HG02840 (cell line): ENCODE data around the gene CPB2.

Experiments used
- ATAC-seq: cut with Tn5 transposase; IDR thresholded peaks from one replicate; pipeline ENCODE4 v1.9.1; 2021; ENCODE audit warnings: mild to moderate bottlenecking, moderate library complexity, moderate number of reproducible peaks; ENCODE audit not compliant: unreplicated experiment, low FRiP score

Gene CPB2, protein sequence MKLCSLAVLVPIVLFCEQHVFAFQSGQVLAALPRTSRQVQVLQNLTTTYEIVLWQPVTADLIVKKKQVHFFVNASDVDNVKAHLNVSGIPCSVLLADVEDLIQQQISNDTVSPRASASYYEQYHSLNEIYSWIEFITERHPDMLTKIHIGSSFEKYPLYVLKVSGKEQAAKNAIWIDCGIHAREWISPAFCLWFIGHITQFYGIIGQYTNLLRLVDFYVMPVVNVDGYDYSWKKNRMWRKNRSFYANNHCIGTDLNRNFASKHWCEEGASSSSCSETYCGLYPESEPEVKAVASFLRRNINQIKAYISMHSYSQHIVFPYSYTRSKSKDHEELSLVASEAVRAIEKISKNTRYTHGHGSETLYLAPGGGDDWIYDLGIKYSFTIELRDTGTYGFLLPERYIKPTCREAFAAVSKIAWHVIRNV

DNA sequence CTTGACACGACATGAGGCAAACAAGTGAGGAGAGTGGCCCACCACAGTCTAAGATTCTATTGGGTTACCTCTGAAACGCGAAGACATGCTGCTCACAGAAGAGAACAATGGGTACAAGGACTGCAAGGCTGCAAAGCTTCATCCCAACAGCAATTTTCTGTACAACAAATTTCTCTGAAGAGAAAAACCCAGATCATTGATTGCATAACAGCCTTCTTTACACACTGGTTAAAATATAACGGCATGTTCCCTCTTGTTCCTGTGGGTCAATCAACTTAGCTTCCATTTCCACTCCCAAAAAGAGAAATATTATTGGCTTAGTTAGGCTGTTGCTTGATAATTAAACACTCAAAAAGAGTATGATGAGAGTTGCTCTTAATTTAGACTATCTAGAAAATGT is at the start of gene CPB2:
TSS of gene CPB2 (minus strand) at position 166 of the 400 bp plus-strand sequence. CDS start at position 142, 24 bp downstream.
- no peak for ATAC-seq

DNA sequence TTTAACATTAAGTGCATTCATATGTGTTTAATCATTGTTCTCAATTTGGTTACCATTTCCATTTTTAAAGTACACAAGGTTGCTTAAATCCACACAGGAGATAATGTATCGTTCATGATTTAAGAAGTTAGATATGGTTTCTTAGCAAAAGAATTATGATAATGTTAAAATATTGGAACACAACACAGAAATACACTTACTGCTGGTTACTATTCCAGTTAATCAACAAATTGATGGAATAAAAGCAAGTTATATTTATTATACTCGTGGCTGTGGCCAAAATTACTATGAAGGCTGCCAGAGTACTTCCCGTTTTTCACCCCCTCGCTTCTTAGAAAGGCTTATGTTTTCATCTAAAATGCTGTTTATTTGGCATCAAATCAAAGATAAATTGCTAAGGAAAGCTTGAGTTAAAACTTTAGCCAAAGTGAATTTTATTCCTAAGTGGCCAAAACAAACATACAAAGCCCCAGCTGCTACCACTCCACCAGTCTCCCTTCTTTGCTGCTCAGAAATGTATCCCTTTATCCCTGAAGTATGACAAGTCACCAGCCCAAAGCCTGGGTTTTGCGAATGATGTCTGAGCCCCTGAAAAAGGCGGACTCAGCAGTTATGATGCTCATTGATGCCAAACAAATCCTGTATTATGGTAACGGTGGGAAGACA is 49.4 kb upstream of the CPB2 start:
- no peak for ATAC-seq

DNA sequence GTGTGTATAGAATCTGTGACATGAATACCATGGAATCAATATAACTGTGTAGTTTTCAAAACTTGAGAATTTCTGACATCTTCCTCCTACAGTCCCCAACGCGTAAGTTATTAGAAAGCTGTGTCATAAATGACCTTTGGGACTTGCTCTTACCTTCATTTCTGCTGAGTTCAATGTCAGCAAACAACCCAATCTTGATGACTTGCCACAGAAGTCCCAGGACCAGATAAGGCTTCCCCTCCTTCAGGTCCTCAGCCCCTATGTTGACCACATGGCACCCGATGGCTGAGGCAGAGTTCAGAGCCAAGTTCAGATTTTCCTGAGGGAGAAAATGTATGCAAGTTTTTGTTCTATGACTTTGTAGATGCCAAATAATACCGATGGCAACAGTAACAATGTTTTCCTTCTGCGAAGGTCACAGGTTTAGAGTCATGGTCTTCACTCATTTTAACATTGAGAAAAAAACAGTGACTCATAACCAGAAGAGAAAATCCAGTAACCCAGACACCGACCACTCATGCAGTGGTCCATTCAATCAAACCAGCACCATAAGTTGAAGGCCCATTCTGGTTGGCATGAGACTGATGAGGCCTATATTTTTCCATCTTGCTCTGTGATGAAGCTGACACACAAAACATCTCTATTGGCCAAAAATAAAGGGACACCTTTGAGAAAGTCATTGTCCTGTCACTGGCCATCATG is 47.9 kb upstream of the CPB2 start:
- no peak for ATAC-seq

DNA sequence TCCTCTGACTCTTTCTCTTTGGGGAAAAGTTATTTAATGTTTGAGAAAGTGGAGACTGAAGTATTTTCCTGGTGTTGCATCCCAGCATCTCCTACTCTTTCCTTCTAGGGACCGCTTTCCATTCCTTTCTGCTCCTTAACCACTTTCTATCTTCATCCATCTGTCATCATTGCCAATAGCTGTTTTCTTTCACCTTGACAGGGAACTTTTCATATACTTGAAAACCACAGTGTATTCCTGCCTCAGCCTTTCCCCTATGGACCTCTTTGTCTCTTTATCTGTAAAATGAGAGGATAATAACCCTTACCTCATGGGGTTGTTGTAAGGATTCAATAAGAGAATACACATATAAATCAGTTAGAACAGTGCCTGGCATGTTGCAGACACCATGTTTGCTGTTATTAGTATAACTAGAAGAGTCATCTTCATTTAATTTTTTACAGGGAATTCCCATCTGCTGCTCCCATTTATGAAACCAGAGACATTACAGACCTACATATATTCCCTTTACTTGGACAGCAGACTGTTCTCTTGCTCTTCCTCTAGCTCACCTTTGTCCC is 45.4 kb upstream of the CPB2 start:
- ATAC-seq, result no peak

DNA sequence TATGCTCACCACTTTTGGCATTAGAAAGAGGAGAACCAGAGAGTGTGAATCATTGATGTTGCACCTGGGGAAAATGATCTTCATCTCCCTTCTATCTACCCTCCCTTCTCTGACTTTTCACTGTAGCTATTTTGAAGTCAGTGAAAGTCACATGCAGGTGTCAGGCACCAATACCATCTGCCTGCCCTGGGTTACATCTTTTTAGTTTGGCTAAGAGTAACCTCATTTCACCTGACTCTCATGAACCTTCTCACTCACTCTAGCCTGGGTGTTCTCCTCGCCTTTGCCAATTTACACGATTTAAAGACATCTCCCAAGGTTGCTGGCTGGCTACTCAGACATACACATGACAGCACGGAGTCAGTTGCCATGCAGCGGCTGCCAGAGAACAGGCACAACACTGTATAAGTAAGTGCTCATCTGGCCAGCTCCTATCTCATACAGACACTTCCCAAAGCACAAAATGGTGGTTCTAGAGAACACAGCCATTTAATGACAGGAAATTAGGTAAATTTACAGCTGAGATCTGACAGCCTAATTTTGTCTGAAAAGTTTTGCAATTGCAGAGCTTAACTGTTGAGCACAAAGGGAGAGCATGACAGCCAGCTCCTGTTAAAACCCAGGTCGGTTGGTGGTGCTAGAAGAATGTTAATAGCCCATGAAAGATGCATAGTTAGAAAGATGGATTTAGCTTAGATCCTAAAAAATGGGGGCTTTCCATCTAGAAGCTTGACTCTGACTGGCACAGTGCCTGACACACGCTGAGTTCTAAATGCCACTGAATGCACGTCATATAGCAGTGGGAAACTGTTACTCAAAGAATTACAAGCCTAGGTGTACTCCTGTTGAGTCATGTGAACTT is 44.7 kb upstream of the CPB2 start:
- ATAC-seq, result no peak

DNA sequence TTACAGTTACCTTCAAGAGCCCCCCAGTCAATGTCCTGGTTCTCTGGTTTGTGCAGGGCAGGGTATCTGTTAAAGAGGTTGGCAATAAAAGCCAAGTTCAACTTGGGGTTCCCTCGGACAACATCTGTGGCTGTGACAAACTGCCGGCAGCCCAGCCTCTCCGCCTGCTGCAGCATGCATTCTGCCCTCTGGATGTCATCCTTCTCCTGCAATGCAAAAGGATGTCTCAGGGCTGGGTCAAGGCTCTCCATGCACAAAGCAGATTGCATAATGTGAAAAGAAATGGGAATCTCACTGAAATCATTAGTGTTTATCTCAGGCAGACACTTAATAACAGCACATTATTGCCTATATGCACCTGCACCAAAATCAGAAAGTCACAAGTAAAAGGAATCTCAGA is 42.1 kb upstream of the CPB2 start:
- no peak for ATAC-seq

DNA sequence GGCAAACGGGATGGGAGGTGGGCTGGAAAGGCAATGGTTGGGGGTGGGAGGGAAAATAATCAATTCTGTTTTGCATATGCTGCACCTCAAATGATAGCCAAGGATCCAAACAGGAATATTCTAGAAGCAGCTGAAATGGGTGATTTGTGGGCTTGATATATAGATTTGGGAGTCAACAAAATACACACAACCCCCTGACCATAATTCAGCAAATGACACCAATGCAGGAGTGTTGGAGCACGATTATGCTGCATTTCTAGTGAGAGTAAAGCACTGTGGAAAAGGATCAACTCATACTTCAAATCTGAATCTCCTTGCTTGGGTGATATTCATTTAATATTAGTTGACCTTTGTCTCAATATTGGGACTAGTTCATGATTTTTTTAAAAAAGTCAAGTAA is 41.1 kb upstream of the CPB2 start:
- ATAC-seq, result no peak

DNA sequence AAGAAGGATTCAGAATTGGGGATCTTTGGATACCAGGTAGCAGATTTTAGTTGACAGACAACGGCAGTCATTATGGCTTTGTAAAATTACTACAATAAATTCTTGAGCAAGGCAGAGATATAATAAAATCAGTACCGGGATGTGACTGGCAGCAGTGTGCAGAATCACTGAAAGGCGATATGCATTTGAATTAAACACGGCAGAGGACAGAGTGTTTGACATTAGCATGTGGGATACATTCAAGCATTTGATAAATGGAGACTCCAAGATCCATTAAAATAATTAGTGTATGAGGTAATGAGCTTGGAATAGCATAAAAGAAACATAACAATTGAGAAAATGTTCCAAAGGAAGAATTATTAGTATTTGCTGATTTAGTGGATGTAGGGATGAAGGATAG is 40.3 kb upstream of the CPB2 start:
- no peak for ATAC-seq

DNA sequence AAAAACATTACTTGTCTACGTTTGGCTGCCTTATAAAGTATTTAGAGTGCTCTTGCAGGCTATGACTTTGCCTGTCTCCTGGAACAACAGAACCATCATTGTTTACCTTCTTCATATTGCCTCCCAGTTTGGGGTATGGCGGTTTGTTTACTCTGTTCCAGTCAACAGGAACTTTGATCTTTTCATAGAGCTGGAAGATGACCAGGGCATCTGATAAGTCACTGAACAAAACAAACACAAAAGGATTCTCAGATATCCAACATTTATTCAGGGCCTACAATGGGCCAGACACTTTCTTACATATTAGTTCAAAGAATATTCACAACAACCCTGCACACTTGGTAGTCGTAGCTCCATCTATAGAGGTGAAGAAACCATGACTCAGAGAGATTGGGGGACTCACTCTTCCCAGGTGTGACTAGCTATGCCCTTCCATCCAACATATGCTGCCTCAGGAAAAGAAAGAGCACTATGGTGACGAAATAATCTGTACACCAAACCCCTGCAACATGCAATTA is 38.4 kb upstream of the CPB2 start:
- ATAC-seq, result no peak

DNA sequence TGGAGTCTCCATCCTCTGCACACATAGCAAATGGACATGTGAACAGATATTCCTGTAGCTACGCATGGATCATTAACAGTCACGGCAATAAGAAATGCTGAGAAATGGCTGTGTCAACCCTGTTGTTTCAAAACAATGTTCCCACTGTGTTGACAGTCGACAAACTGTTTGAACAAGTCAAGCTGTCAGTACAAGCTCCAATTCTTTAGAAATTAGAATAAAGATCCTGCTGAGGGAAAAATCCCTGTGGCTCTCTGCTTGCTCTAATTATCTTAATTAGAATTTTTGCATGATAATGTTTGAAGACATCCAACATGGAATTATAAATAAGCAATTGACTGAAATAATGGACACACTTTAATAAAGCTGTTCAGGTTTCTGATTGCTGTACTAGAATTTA is 37.9 kb upstream of the CPB2 start:
- ATAC-seq, result no peak

DNA sequence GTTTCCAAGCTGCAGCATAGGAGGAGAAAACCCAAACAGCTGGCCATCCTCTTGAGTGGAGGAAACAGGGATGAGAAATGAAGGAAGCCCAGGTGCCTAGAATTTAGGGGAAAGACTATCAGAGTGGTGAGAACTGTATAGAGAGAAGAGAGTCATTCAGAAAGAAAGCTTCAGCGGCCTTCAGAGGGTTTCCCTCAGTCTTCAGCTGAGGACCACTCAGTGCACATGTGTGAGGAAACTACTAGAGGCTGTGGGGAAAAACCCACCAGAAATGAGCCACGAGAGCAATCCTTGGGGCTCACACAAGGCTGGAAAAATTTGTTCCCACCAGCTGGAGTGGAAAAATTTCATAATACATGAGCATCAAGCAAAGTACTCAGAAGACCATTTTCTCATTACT is 35.2 kb upstream of the CPB2 start:
- ATAC-seq, result no peak

DNA sequence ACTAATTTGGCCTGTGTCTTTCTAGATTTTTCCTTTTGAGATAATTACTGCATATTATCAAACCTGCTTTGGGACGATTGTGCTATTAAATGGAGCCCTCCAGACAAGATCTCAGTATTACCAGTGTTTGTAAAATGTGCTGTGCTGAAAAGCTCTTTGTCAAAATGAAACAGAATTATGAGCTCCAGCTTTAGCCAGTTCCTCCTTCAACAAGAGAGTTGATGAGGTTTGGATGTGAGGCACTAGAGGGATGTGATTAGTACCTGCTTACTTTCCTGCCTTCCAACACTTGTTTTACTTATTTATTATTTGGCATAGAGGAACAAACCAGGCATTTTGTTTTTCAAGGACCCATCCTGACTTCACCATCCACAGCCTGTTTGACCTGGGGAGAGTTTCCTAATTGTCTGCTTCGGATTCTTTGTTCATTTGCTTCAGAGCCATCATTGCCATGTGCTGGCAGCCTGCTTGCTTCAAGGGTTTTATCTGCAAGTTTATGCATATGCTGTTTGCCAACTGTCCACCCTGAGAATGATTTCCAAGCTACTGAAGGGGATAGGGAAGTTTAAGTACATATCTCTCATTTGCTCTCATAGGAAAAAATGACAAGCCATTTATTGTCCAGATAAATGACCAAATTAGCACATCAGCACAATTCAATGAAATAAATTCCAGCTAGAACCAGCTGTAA is 32.9 kb upstream of the CPB2 start:
- ATAC-seq, result no peak

DNA sequence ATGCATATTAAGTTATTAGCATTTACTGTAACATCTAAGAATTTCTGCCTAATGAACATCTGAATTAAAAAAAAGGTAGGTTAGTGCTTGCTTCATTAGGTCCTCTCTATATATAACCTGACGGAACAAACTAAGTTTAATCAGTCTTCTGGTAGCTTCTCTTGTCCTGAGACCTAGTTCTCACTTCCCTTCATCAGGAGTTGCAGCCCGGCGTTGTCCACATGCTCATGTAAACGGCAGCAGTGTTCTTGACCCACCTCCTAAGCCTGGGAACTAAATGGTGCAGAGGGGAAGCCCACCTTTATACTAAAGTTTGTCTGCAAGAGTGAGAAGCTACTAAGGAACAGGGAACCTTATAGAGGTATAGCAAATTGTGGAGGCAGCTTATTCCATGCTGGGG is 31.9 kb upstream of the CPB2 start:
- no peak for ATAC-seq

DNA sequence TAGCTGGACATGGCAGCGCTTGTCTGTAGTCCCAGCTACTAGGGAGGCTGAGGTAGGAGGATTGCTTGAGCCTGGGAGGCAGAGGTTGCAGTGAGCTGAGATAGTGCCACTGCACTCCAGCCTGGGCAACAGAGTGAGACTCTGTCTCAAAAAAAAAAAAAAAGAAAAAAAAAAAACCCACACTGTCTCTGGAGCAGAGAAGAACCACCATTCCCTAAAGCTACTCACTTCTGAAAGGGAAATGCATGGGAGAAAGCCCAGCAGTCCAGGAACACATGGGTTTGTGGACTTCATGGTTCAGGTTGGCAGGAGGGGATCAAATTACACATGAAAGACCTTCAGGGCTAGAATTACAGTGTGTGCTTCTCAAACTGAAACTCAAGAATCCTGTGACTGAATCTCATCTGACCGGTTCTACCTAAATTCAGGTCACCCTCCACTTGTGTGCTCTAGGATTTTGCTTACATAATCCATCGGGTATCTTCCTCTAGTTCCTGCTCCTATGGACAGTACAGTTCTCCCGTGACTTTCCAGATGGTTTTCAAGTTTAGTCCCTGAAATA is 30.2 kb upstream of the CPB2 start:
- no peak for ATAC-seq

DNA sequence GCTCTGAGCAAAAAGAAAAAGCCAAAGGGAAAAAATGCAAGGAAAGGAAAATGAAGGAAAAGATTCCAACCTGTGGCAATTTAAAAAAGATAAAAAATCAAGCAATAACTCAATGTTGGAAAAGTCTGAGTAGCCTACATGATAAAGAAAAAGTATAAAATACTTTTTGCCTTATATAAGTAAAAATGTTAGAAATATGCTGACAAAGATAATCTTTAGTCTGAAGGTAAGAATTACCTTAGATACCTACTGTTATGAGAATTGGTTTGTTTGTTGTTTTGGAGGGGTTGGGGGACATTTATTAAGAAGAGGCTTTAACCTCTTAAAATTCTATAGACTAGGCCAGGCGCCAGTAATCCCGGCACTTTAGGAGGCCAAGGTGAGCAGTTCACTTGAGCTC is 29.7 kb upstream of the CPB2 start:
- ATAC-seq, result no peak

DNA sequence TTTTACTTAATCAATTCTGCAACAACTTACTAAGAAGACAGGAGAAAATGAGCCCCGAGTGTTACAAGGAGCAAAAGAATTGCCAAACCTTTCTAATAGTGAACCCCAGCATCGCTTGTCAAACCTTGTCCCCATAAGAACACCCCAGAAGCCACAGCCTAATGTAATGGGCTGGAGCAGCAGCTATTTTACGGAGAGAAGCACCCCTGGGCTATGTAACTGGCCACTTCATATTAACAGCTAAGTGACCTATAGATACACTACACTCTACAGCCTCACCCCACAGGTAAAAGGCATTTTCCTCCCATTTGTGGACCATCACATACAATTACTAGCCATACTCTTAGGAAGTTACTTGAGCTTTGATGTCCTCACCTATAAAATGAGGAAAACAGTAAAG is 27.3 kb upstream of the CPB2 start:
- ATAC-seq, result no peak

DNA sequence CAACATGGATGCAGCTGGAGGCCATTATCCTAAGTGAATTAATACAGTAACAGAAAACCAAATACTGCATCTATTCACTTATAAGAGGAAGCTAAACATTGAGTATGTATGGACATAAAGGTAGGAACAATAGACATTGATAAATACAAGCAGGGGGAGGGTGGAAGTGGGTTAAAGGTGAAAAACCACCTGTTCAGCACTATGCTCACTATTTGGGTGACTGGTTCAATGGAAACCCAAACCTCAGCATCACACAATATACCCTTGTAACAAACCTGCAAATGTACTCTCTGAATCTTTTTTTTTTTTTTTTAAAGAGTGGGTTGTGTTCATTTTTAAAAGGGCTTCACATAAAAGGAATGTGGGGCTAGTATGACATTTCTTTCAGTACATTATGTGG is 26.9 kb upstream of the CPB2 start:
- no peak for ATAC-seq

DNA sequence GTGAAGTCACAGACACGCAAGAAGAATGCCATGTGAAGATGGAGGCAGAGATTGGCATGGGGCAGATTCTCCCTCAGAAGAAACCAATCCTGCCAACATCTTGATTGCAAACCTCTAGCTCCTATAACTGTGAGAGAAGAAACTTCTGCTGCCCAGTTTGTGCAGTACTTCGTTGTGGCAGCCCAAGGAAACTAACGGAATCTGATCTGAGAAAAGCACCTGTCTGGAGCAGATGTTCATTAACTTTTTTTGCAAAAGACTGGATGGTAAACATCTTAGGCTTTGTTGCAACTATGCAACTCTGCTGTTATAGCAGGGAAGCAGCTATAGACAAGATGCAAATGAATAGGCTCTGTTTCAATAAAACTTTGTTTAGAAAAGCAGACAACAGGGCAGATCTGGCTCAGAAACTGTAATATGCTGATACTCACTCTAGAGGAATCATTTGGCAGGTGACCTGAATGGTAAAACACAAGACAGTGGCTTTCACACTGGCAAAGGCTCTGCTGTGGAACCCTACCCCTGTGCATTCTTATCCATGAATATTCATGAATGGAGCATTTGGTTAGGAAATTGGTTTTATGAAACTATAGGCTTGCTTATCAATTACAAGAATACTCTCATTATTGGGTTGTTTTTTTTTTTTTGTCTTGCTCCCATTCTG is 25.3 kb upstream of the CPB2 start:
- no peak for ATAC-seq

DNA sequence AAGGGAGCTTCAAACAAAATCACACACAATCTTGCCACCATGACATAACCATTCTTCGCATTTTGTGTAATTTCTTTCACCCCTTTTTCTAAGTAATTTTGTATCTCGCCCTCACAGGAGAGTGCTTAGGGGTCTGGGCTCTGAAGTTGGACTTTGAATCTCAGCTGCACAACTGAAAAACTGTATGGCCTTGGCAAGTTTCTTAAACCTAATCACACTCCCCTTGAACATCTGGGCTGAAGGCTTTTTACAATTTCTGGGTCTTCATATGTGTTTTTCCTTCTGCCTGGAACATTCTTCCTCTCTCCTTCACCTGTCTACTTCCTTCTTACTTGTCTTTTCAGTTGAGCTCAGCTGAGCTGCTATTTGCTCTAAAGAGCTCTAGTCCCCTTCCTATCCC is 24.3 kb upstream of the CPB2 start:
- no peak for ATAC-seq
